SK-N-SH treated with all-trans-retinoic acid at 6 μM for 48 hours (cell line): ENCODE results near the gene KCNJ9.

Experiments
- ATAC-seq: fragments of 200-7000 bp; cut with Tn5 transposase; 3 replicates; pipeline ENCODE4 v1.9.1; 2020; ENCODE audit warnings: mild to moderate bottlenecking, moderate library complexity
- ARNTL ChIP-seq: fragments of 450-650 bp; formaldehyde crosslinking; IDR thresholded peaks from 2 replicates; pipeline ENCODE4 v1.5.0; 2020; ENCODE audit warnings: low read depth, mild to moderate bottlenecking, moderate library complexity, borderline replicate concordance
- BACH2 ChIP-seq: fragments of 250-450 bp; sonication (Bioruptor Pico); IDR thresholded peaks from 2 replicates; pipeline ENCODE4 v1.9.0; 2021; ENCODE audit warnings: mild to moderate bottlenecking, borderline replicate concordance
- CREB5 ChIP-seq: fragments of 250-450 bp; sonication (Bioruptor Pico); IDR thresholded peaks from 2 replicates; pipeline ENCODE4 v1.5.1; 2020; ENCODE audit warnings: low read depth, mild to moderate bottlenecking, moderate library complexity
- GLIS3 ChIP-seq: fragments of 250-450 bp; sonication (Bioruptor Pico); IDR thresholded peaks from 2 replicates; pipeline ENCODE4 v1.5.0; 2020; ENCODE audit warnings: mild to moderate bottlenecking, moderate library complexity
- ISL1 ChIP-seq: fragments of 250-450 bp; sonication (Bioruptor Pico); IDR thresholded peaks from 2 replicates; pipeline ENCODE4 v2.1.2; 2022; ENCODE audit warnings: mild to moderate bottlenecking, moderate library complexity
- OSR1 ChIP-seq: fragments of 250-450 bp; sonication (Bioruptor Pico); IDR thresholded peaks from 2 replicates; pipeline ENCODE4 v1.8.0; 2022; ENCODE audit warnings: moderate library complexity, mild to moderate bottlenecking, inconsistent platforms
- PATZ1 ChIP-seq: fragments of 250-450 bp; sonication (Bioruptor Pico); IDR thresholded peaks from 2 replicates; pipeline ENCODE4 v1.8.0; 2020; ENCODE audit warnings: mild to moderate bottlenecking, moderate library complexity, borderline replicate concordance
- POU6F1 ChIP-seq: fragments of 250-450 bp; sonication (Bioruptor Pico); IDR thresholded peaks from 2 replicates; pipeline ENCODE4 v1.8.0; 2021; ENCODE audit warnings: low read depth, mild to moderate bottlenecking, moderate library complexity, borderline replicate concordance
- PPARA ChIP-seq: fragments of 250-450 bp; sonication (Bioruptor Pico); IDR thresholded peaks from 2 replicates; pipeline ENCODE4 v1.5.0; 2020; ENCODE audit warnings: mild to moderate bottlenecking, borderline replicate concordance
- RARB ChIP-seq: fragments of 250-450 bp; sonication (Bioruptor Pico); IDR thresholded peaks from 2 replicates; pipeline ENCODE4 v1.8.0; 2021; ENCODE audit warnings: mild to moderate bottlenecking, moderate library complexity
- SNAI2 ChIP-seq: fragments of 250-450 bp; sonication (Bioruptor Pico); IDR thresholded peaks from 2 replicates; pipeline ENCODE4 v1.5.0; 2020; ENCODE audit warnings: mild to moderate bottlenecking, moderate library complexity
- TCF4 ChIP-seq: fragments of 250-450 bp; sonication (Bioruptor Pico); IDR thresholded peaks from 2 replicates; pipeline ENCODE4 v1.8.0; 2021; ENCODE audit warnings: mild to moderate bottlenecking, moderate library complexity, borderline replicate concordance
- TOX ChIP-seq: fragments of 250-450 bp; sonication (Bioruptor Pico); IDR thresholded peaks from 2 replicates; pipeline ENCODE4 v1.8.0; 2021; ENCODE audit warnings: mild to moderate bottlenecking, moderate library complexity, borderline replicate concordance
- ZC3H10 ChIP-seq: fragments of 250-450 bp; sonication (Bioruptor Pico); IDR thresholded peaks from 2 replicates; pipeline ENCODE4 v1.5.1; 2021; ENCODE audit warnings: mild to moderate bottlenecking, moderate library complexity
- ZFP3 ChIP-seq: fragments of 250-450 bp; sonication (Bioruptor Pico); IDR thresholded peaks from 2 replicates; pipeline ENCODE4 v1.5.0; 2020; ENCODE audit warnings: mild to moderate bottlenecking, moderate library complexity
- ZFP30 ChIP-seq: fragments of 450-650 bp; formaldehyde crosslinking; IDR thresholded peaks from 2 replicates; pipeline ENCODE4 v1.5.0; 2022; ENCODE audit warnings: mild to moderate bottlenecking, moderate library complexity
- ZNF565 ChIP-seq: fragments of 450-650 bp; formaldehyde crosslinking; conservative IDR thresholded peaks from 2 replicates; pipeline ENCODE4 v1.5.0; 2020; ENCODE audit warnings: low read depth, mild to moderate bottlenecking, moderate library complexity
- ZNF70 ChIP-seq: fragments of 450-650 bp; formaldehyde crosslinking; IDR thresholded peaks from 2 replicates; pipeline ENCODE4 v1.5.0; 2020; ENCODE audit warnings: mild to moderate bottlenecking, moderate library complexity
- ZNF8 ChIP-seq: fragments of 450-650 bp; formaldehyde crosslinking; IDR thresholded peaks from 2 replicates; pipeline ENCODE4 v1.5.0; 2020; ENCODE audit warnings: mild to moderate bottlenecking, moderate library complexity
- TF ChIP-seq, protein P1 (sequence below): fragments of 250-450 bp; sonication (Bioruptor Pico); IDR thresholded peaks from 2 replicates; pipeline ENCODE4 v1.5.1; 2021; ENCODE audit warnings: mild to moderate bottlenecking, moderate library complexity
- TF ChIP-seq, protein P2 (sequence below): fragments of 250-450 bp; sonication (Bioruptor Pico); IDR thresholded peaks from 2 replicates; pipeline ENCODE4 v1.5.0; 2020; ENCODE audit warnings: mild to moderate bottlenecking, moderate library complexity

The KCNJ9 gene

DNA sequence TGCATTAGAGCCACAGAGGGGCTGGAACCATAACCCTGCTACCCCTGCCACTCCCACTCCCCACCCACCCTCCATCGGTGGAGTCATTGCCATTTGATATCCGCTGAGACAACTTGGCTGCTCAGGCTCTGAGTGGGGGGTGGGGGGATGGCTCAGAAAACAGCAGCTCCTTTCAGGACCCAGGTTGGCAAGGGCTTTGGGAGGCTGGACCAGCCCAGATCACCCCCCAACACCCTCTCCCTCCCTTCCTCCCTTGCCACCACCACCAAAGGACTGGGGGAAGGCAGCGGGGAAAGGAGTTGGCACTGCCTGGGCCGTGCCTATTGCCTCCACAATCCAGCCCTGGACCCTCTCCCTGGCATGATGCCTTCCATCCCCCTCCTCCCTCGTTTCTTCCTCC, 13.1 kb upstream of the KCNJ9 start:
- TF ChIP-seq ISL1 (CRISPR knock-in tag) (no peak), TOX (CRISPR knock-in tag) (no peak), OSR1 (CRISPR knock-in tag) (no peak), ZFP3 (no peak), ZFP30 (CRISPR knock-in tag) (no peak), ZNF8 (no peak), ARNTL (CRISPR knock-in tag) (no peak), RARB (no peak), PPARA (CRISPR knock-in tag) (no peak), PATZ1 (CRISPR knock-in tag) (no peak), TCF4 (no peak), POU6F1 (no peak)
- TF ChIP-seq, protein P1, sequence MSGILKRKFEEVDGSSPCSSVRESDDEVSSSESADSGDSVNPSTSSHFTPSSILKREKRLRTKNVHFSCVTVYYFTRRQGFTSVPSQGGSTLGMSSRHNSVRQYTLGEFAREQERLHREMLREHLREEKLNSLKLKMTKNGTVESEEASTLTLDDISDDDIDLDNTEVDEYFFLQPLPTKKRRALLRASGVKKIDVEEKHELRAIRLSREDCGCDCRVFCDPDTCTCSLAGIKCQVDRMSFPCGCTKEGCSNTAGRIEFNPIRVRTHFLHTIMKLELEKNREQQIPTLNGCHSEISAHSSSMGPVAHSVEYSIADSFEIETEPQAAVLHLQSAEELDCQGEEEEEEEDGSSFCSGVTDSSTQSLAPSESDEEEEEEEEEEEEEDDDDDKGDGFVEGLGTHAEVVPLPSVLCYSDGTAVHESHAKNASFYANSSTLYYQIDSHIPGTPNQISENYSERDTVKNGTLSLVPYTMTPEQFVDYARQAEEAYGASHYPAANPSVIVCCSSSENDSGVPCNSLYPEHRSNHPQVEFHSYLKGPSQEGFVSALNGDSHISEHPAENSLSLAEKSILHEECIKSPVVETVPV (CRISPR knock-in tag) = no peak
- ATAC-seq = no peak

- TF ChIP-seq GLIS3 (CRISPR knock-in tag) (no peak), SNAI2 (CRISPR knock-in tag) (no peak), ARNTL (CRISPR knock-in tag) (no peak), ISL1 (CRISPR knock-in tag) (no peak), ZNF70 (no peak)
- TF ChIP-seq, all 23 proteins: peak for 0
- ATAC-seq = peak; percentile 56; the same call in 2 of the 3 replicates
These were observed 11.7 kb upstream of the KCNJ9 start, which contains the start of gene KCNJ10 for GRCh38 chr1:160069460-160070231. Gene KCNJ10 (minus strand): TSS chr1:160070160. CDS start chr1:160042532, 27,628 bp downstream.

- peak; percentile 95 for ATAC-seq
- TF ChIP-seq ZC3H10 (no peak), GLIS3 (CRISPR knock-in tag) (no peak), CREB5 (CRISPR knock-in tag) (no peak), SNAI2 (CRISPR knock-in tag) (no peak), ZFP3 (no peak), RARB (no peak), BACH2 (CRISPR knock-in tag) (no peak), TCF4 (no peak), TOX (CRISPR knock-in tag) (no peak), ZNF565 (CRISPR knock-in tag) (no peak)
- TF ChIP-seq, protein P2, sequence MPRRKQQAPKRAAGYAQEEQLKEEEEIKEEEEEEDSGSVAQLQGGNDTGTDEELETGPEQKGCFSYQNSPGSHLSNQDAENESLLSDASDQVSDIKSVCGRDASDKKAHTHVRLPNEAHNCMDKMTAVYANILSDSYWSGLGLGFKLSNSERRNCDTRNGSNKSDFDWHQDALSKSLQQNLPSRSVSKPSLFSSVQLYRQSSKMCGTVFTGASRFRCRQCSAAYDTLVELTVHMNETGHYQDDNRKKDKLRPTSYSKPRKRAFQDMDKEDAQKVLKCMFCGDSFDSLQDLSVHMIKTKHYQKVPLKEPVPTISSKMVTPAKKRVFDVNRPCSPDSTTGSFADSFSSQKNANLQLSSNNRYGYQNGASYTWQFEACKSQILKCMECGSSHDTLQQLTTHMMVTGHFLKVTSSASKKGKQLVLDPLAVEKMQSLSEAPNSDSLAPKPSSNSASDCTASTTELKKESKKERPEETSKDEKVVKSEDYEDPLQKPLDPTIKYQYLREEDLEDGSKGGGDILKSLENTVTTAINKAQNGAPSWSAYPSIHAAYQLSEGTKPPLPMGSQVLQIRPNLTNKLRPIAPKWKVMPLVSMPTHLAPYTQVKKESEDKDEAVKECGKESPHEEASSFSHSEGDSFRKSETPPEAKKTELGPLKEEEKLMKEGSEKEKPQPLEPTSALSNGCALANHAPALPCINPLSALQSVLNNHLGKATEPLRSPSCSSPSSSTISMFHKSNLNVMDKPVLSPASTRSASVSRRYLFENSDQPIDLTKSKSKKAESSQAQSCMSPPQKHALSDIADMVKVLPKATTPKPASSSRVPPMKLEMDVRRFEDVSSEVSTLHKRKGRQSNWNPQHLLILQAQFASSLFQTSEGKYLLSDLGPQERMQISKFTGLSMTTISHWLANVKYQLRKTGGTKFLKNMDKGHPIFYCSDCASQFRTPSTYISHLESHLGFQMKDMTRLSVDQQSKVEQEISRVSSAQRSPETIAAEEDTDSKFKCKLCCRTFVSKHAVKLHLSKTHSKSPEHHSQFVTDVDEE (CRISPR knock-in tag) = no peak
These were observed 10.8 kb upstream of the KCNJ9 start for GRCh38 chr1:160070243-160071163.
